ENCODE results near the gene IDNK. TPM values are rescaled to one million over a fixed set of nuclear protein-coding genes. Genes with fewer than 3 reads are reported as not detected.

IDNK gene
- total RNA-seq, 1 experiment from 2014 or later, result 3.3 TPM

- TF ChIP-seq ZBTB33 (IDR thresholded peaks at IDR 0.05; ENCODE audit: extremely low read depth, insufficient replicate concordance, low read length) (no peak), ATF3 (IDR thresholded peaks at IDR 0.05) (no peak), JUND (IDR thresholded peaks at IDR 0.05) (no peak), MAX (IDR thresholded peaks at IDR 0.05) (no peak), CBX3 (IDR thresholded peaks at IDR 0.05; ENCODE audit: low read depth) (no peak), SRF (IDR thresholded peaks at IDR 0.05; ENCODE audit: low read depth) (no peak)
These were observed 23.7 kb downstream of the IDNK start (continued) for GRCh38 chr9:83646500-83647239.

GRCh38 chr9:83649080-83649479 is 26.1 kb downstream of the IDNK start:
- H3K27me3 ChIP-seq (ENCODE audit: insufficient read depth, low read length), result no peaks in the 10 kb centered on the region
- no peak overlapping the region for H3K4me2 ChIP-seq (ENCODE audit: low read length)
- ChIA-PET POLR2A (no interaction called here), CTCF (interaction anchor here (0.5 to 2.9 kb wide), 17 partner anchors 8 to 1861 kb away, joined by 3 to 20 read pairs (median 5); partner anchors contain the start of gene UBQLN1), RAD21 (ENCODE audit: low non-redundant PET in 1 of 2, low total read pairs in 2 of 2, uncharacterized antibody in 2 of 2, unreplicated experiment in 2 of 2) (interaction anchor here in 1 of 2 experiments (0.8 to 1.2 kb wide), 2 partner anchors 28 to 681 kb away, joined by 4 read pairs; no protein-coding TSS in a partner anchor)
- intact Hi-C loops (cut with micrococcal nuclease), result loop anchor here (1.0 to 2.0 kb wide), 2 partner anchors 28 to 315 kb away; no protein-coding TSS in a partner anchor
- BruUV-seq (replicated peaks), result no TSS peak
- peaks cover 7 to 18% of the 10 kb centered on the region in 2 experiments for H3K36me3 ChIP-seq (ENCODE audit: control insufficient read depth in 1 of 2, insufficient read depth in 2 of 2, low read length in 2 of 2)
- peak; percentile 92 for ATAC-seq
- H3K4me1 ChIP-seq (ENCODE audit: control insufficient read depth in 1 of 2, insufficient read depth in 2 of 2, low read length in 2 of 2), result no peaks in the 10 kb centered on the region
- H2AFZ ChIP-seq (ENCODE audit: low read depth, low read length, poor library complexity, severe bottlenecking), result no peak overlapping the region
- no peaks in the 10 kb centered on the region; the same call in 1 of the 2 replicates for H3K79me2 ChIP-seq (ENCODE audit: insufficient read depth, low read length)
- H4K20me1 ChIP-seq (ENCODE audit: insufficient read depth), result 0 out of 2 replicates have a peak, but pooled peaks cover 4% of the 10 kb centered on the region
- no peak overlapping the region for H3K9ac ChIP-seq (ENCODE audit: low read length)
- H3K9me3 ChIP-seq (ENCODE audit: control insufficient read depth in 1 of 2, insufficient read depth in 1 of 2, low read depth in 1 of 2, low read length in 2 of 2), result no peaks in the 10 kb centered on the region
- H3K4me3 ChIP-seq (replicated peaks in 1 of 2; ENCODE audit: low read depth in 1 of 2, low read length in 2 of 2), result no peak overlapping the region
- no peak overlapping the region for H3K27ac ChIP-seq (ENCODE audit: low read depth, low read length)
- peak; percentile 6 for DNase-seq (ENCODE audit: low read depth, low spot score)
- TF ChIP-seq POLR2A (IDR thresholded peaks at IDR 0.05; ENCODE audit: borderline replicate concordance, extremely low read depth, insufficient read depth, insufficient read length), result no peak
- no peak for TF ChIP-seq SRF (IDR thresholded peaks at IDR 0.05; ENCODE audit: low read depth)
- TF ChIP-seq SIN3A (IDR thresholded peaks at IDR 0.05; ENCODE audit: low read depth), result no peak
- TF ChIP-seq ATF3 (IDR thresholded peaks at IDR 0.05), result no peak
- TF ChIP-seq EZH2 (IDR thresholded peaks at IDR 0.05), result no peak
- TF ChIP-seq CTCF (IDR thresholded peaks at IDR 0.05 in 2 of 3, conservative IDR thresholded peaks at IDR 0.05 in 1 of 3; ENCODE audit: borderline replicate concordance in 1 of 3, insufficient read depth in 1 of 3, low read depth in 2 of 3, low read length in 2 of 3), result peak; percentile 36 to 83 (median 81); a peak in 5 of 6 replicates
- TF ChIP-seq RAD21 (IDR thresholded peaks at IDR 0.05; ENCODE audit: low read depth), result peak; percentile 64
- no peak for TF ChIP-seq ZNF274 (IDR thresholded peaks at IDR 0.05; ENCODE audit: low read depth, low read length)
- no peaks in the 10 kb centered on the region for H3K9me2 ChIP-seq (ENCODE audit: insufficient read depth)

Data from HCT116 (cell line).